PFSK-1 (cell line): ENCODE results near the gene ASIC5.

Experiments used
- FOXP2 ChIP-seq: optimal IDR thresholded peaks from 2 replicates; pipeline ENCODE3; 2011; ENCODE audit warnings: borderline replicate concordance, control low read depth, inconsistent platforms; ENCODE audit not compliant: insufficient read depth; ENCODE audit errors: extremely low read length, extremely low read depth
- POLR2AphosphoS5 ChIP-seq: IDR thresholded peaks from 2 replicates; pipeline ENCODE4 v1.6.1; 2012; ENCODE audit warnings: low read depth, mild to moderate bottlenecking, control low read depth, low read length, moderate library complexity
- REST ChIP-seq, 2 experiments: IDR thresholded peaks; 2 replicates each; pipeline versions ENCODE4 v1.6.1 to v1.8.0; 2011 to 2012; ENCODE audit warnings: low read depth in 2 of 2, low read length in 2 of 2, control low read depth in 1 of 2, inconsistent platforms in 1 of 2, mild to moderate bottlenecking in 1 of 2, moderate library complexity in 1 of 2; ENCODE audit not compliant: insufficient read depth in 1 of 2
- SIN3A ChIP-seq: IDR thresholded peaks from 2 replicates; pipeline ENCODE4 v1.6.1; 2012; ENCODE audit warnings: mild to moderate bottlenecking, low read length, moderate library complexity, borderline replicate concordance; ENCODE audit not compliant: insufficient read depth
- TAF1 ChIP-seq: IDR thresholded peaks from 2 replicates; pipeline ENCODE4 v1.6.1; 2012; ENCODE audit warnings: low read length, control low read depth, borderline replicate concordance; ENCODE audit not compliant: insufficient read depth

The ASIC5 gene

GRCh38 chr4:155822572-155822971 lies 43.5 kb downstream of the ASIC5 start:
- TF ChIP-seq TAF1 = no peak
- TF ChIP-seq FOXP2 = no peak
- TF ChIP-seq SIN3A = no peak
- TF ChIP-seq POLR2AphosphoS5 = no peak
- no peak for TF ChIP-seq REST (IDR thresholded peaks at IDR 0.05; ENCODE audit: insufficient read depth in 1 of 2, low read depth in 2 of 2, low read length in 2 of 2)

GRCh38 chr4:155820887-155821518 lies 45.1 kb downstream of the ASIC5 start:
- TF ChIP-seq POLR2AphosphoS5 (no peak), TAF1 (no peak), REST (IDR thresholded peaks at IDR 0.05; ENCODE audit: insufficient read depth in 1 of 2, low read depth in 2 of 2, low read length in 2 of 2) (no peak), FOXP2 (no peak), SIN3A (no peak)

GRCh38 chr4:155819066-155819465 lies 47.0 kb downstream of the ASIC5 start:
- TF ChIP-seq POLR2AphosphoS5 (no peak), REST (IDR thresholded peaks at IDR 0.05; ENCODE audit: insufficient read depth in 1 of 2, low read depth in 2 of 2, low read length in 2 of 2) (no peak), SIN3A (no peak), FOXP2 (no peak), TAF1 (no peak)

- TF ChIP-seq TAF1 = no peak
- TF ChIP-seq REST (IDR thresholded peaks at IDR 0.05; ENCODE audit: insufficient read depth in 1 of 2, low read depth in 2 of 2, low read length in 2 of 2) = no peak
- no peak for TF ChIP-seq FOXP2
- no peak for TF ChIP-seq SIN3A
- TF ChIP-seq POLR2AphosphoS5 = no peak
Measured at GRCh38 chr4:155818639-155819038, 47.4 kb downstream of the ASIC5 start.
